Dermis blood vessel endothelial cell (primary cell): ENCODE results near the gene ASPG. TPM values are rescaled to one million over a fixed set of nuclear protein-coding genes. Genes with fewer than 3 reads are reported as not detected.

ENCODE experiments used
- DNase-seq: peaks from one replicate; pipeline ENCODE4 v3.0.0; 2010
- total RNA-seq: library from RNA; depleted of rRNA; stranded (reverse); fragments of >200 nt; gene quantifications from 2 replicates; pipeline ENCODE4 v1.2.3, GENCODE V29; 2014

The ASPG gene
- total RNA-seq, 1 donor from 2014 or later: not detected

DNA sequence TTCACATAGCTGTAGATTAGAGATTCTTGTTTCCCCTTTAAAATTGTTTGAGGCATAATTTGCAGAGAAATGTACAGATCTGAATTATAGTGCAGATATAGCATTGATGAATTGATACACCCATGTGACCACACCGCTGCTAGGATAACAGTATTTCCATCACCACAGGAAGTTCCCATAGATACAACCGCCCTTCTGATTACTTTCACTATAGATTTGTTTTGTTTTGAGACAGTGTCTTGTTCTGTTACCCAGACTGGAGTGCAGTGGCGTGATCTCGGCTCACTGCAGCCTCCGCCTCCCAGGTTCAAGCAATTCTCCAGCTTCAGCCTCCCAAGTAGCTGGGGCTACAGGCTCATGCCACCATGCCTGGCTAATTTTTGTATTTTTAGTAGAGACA, 8.8 kb upstream of the ASPG start:
- DNase-seq: no peak

- peak; percentile 89 for DNase-seq
Observed at GRCh38 chr14:104078031-104078455, 7.5 kb upstream of the ASPG start.

- no peak for DNase-seq
Observed at GRCh38 chr14:104080376-104081260, 4.9 kb upstream of the ASPG start.

GRCh38 chr14:104081261-104081835, 4.2 kb upstream of the ASPG start:
- no peak for DNase-seq

GRCh38 chr14:104081951-104082464, 3.5 kb upstream of the ASPG start:
- no peak for DNase-seq

DNA sequence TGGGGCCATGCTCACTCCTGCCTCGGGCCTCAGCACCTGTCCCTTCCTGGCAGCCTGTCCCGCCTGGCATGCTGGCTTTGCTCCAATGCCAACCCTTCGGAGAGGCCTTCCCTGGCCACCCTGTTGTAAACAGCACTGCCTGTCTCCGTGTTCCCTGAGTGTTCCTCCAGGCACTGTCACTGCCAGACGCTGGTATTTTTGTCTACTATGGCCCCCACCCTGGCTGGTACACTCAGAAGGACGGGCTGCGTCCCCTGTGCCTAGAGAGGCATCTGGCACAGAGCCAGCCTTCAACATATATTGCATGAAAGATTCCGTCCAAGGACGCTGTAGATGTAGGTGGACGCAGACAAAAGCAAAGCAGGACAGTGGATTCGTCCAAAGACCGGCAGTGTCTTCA, 2.7 kb upstream of the ASPG start:
- DNase-seq: no peak

GRCh38 chr14:104084251-104085002, 1.1 kb upstream of the ASPG start:
- DNase-seq: no peak

DNA sequence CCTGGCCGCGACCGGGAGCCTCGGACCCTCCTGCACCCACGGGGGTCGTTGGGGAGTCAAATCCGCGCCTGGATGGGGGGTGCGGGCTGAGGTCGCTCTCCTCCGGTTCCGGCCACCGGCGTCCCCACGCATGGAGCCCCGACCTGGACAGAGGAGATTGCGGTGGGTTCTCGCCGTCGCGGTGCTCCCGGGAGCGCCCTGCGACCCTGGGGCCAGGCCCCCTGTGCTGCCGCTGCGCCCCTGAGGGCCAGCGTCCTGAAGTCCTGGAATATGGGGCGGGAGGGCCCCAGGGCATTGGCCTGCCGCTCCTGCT, 345 bp downstream of the ASPG start:
- DNase-seq: no peak

- DNase-seq: no peak
Observed at GRCh38 chr14:104086210-104086660, 735 bp downstream of the ASPG start.

- no peak for DNase-seq
Observed at GRCh38 chr14:104086661-104087461, 1.4 kb downstream of the ASPG start.

GRCh38 chr14:104087505-104087904, 2.0 kb downstream of the ASPG start:
- no peak for DNase-seq

DNA sequence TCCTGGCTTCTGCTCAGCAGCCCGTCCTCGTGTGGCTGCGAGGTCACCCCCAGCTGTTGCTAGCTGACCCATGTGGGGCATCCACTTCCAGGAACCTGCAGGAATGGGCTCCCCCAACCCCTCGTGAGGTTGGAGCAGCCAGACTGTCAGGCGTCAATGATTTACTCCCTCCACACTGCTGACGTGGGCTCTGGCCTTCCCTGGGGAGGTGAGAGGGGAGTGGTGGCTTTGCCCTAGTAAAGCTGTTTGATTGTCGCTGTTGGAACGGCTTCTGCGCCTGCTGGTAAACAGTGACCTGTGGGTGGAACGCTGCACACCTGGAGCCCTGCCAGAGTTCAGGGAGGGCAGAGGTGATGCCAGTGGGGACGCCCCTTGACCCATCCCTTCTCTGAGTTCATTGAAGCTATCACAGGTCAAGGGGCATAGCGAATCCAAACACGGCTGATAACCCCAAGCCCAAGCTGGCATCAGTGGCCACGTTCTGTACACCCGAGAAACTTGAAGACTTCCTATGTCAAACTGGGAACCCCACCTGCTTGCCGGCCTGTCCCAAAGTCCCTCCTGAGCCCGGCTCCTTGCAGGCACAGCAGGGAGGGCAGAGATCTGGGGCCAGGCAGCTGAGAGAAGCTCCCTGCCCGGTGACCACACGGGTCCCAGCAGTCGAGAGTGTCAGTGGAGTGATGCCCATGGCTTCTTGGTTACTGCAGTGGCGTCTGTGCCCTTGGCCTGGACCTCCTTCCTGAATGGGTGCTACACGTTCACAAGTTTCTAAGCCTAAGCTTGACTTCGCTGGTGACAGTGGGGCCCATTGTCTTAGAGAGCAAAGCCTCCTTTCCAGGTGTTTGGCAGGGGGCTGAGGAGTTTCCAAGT, 2.7 kb downstream of the ASPG start:
- no peak for DNase-seq

DNA sequence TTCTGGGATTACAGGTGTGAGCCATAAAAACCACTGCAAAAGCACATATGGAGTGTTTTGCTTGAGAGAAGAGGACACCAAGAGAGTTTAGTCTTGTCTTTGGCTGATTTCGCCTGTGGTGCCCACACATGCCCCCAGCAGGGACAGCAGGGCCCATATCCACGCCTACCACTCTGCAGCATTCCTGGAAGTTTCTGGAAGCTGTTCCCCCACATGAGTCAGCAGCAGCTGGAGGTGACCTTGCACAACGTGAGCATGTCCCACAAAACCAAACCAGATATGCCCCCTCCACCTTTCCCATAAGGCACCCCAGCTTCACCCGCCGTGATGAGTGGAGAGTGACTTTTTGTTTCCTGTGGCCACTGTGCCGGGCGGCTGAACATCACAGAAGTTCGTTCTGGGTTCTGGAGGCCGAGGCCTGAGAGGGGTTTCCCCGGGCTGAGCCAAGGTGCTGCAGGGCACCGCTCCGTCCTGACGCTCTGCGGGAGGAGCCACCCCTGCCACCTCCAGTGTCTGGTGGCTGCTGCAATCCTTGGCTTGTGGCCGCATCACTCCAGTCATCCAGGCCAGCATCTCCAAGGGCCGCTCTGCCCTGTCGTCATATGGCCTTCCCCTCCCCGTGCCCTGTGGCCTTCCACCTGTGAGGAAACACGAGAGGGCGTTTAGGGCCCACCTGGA, 4.7 kb downstream of the ASPG start:
- no peak for DNase-seq

DNA sequence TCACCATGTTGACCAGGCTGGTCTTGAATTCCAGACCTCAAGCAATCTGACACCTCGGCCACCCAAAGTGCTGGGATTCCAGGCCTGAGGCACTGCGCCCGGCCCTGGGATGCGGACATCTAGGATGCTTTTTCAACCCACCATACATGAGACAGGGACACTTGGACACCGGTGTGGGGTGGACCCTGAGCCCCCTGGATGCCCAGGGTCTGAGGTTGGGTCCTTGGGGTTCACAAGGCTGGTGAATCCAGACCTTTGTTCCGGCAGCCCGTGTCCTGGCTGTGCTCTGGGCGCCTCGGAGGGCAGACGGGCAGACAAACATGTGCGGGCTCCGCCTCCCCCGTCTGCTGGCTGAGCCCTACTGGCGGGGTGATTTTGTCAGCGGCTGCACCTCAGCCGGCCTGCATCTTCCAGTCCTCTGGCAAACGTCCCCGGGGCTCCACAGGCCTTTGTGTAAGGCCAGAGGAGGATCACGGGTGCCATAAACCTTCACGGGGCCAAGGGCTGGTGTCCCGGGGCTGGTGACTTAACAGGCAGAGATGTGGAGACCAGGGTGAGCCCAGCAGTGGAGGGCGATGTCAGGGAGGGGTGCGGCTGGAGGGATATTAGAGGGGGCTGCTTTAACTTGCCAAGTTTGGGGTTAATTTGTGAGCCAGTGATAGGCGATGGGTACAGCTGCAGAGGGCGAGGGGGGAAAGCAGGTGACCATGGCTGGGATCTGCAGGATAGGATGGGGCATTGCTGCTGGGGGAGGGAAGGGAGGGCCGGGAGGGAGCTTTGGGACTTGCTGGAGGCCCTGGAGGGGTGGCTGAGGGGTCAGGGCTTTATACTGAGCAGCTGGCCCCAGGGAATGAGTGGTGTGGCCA, 5.8 kb downstream of the ASPG start:
- no peak for DNase-seq

DNA sequence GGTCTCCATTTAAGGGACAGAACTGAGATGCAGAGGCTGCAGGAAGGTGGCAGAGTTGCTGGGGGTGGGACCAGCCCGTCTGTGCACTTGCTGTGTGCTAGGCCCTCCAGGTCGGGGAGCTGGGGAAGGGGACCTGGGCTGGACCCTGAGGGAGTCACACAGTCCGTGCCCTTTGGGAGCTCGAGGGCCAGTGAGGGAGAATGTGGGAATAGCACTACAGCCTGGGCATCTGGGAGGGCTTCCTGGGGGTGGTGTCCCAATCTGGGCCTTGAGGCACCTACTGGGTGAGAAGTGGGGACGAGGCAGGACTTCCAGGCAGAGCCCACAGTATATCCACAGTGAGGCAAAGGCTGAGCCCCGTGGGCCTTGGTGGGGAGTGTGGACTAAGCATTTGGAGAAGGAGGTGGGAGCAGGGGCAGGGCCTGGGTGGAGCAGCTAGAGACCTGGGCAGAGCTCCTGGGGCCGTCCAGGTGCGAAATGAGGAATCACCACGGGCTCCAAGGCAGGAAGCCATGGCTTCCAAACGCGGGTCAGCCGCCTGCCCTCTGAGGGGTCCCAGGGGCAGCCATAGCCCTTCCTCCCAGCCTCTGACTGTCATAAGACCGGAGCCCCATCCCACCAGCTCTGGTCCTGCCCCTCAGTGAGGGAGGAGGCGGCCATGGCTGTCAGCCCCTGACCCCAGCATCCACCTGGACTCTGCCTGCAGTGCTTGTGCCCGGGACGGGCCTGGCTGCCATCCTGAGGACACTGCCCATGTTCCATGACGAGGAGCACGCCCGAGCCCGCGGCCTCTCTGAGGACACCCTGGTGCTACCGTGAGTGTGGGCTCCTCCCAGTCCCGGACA, 6.6 kb downstream of the ASPG start:
- no peak for DNase-seq

DNA sequence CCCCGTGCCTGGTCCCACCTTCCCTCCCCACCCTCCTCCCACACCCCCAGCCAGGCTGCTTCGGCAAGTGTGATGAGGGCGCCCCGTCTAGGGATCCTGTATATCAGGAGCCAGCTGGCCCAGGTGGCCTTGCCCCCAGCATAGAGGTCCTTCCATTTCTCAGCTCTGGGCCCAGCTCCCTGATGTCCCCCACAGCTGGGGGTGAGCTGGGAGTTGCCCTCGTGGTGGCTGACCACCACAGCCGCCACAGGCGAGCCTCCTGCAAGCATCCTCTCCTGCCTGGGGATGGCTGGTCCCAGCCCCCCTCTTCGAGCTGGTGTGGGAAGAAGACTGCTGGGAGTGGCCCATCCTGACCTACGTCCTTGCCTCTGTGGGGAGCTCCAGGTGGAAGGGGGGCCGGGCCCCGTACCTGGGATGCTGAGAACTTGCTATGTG, 7.4 kb downstream of the ASPG start:
- no peak for DNase-seq

- peak; percentile 8 for DNase-seq
Observed at GRCh38 chr14:104093366-104094055, 8.0 kb downstream of the ASPG start.

GRCh38 chr14:104094056-104094708, 8.7 kb downstream of the ASPG start:
- peak; percentile 6 for DNase-seq
